IPS-NIHi11 (cell line): ENCODE data around the gene OBP2B.
"Not testable (repeated sequence)": the region's sequence is repeated elsewhere in the genome, so short reads cannot be mapped to it uniquely, and the experiment has no call there.

Experiments
- DNase-seq: peaks from one replicate; pipeline ENCODE4 v3.0.0; 2012; ENCODE audit warnings: mixed read lengths, low spot score

Gene OBP2B

GRCh38 chr9:133238272-133238850 is 29.3 kb upstream of the OBP2B start:
- DNase-seq, result peak; percentile 98

- no peak for DNase-seq
Measured at GRCh38 chr9:133237035-133237731, 28.1 kb upstream of the OBP2B start.

GRCh38 chr9:133236291-133237034 is 27.4 kb upstream of the OBP2B start:
- DNase-seq, result not testable (repeated sequence)

- DNase-seq, result no peak
Measured at GRCh38 chr9:133235549-133236222, 26.6 kb upstream of the OBP2B start.

GRCh38 chr9:133234577-133235322 is 25.7 kb upstream of the OBP2B start:
- DNase-seq, result no peak

GRCh38 chr9:133233681-133234432 is 24.8 kb upstream of the OBP2B start:
- DNase-seq, result no peak

GRCh38 chr9:133231934-133232568 is 23.0 kb upstream of the OBP2B start:
- DNase-seq, result not testable (repeated sequence)

- DNase-seq, result not testable (repeated sequence)
Measured at GRCh38 chr9:133230514-133230913, 21.5 kb upstream of the OBP2B start.

GRCh38 chr9:133230093-133230492 is 21.0 kb upstream of the OBP2B start:
- no peak for DNase-seq

GRCh38 chr9:133228474-133229193 is 19.6 kb upstream of the OBP2B start:
- not testable (repeated sequence) for DNase-seq

GRCh38 chr9:133227996-133228395 is 18.9 kb upstream of the OBP2B start:
- not testable (repeated sequence) for DNase-seq

GRCh38 chr9:133227242-133227860 is 18.3 kb upstream of the OBP2B start:
- no peak for DNase-seq

- peak; percentile 48 for DNase-seq
Measured at GRCh38 chr9:133226219-133227171, 17.4 kb upstream of the OBP2B start.

- no peak for DNase-seq
Measured at GRCh38 chr9:133225171-133226011, 16.3 kb upstream of the OBP2B start.

- DNase-seq, result no peak
Measured at GRCh38 chr9:133224762-133225161, 15.7 kb upstream of the OBP2B start.

GRCh38 chr9:133223159-133223756 is 14.2 kb upstream of the OBP2B start:
- DNase-seq, result not testable (repeated sequence)

- DNase-seq, result not testable (repeated sequence)
Measured at GRCh38 chr9:133221994-133222393, 12.9 kb upstream of the OBP2B start.
